RWPE2 (cell line): ENCODE data around the gene WRNIP1.

Source experiments
- ATAC-seq: fragments of 200-7000 bp; cut with Tn5 transposase; 3 replicates; pipeline ENCODE4 v1.9.1; 2021; ENCODE audit warnings: low read depth
- DNase-seq: peaks from one replicate; pipeline ENCODE4 v3.0.0-alpha.2; 2020; ENCODE audit warnings: low spot score
- H3K27ac ChIP-seq: fragments of 450-650 bp; 2 replicates; pipeline ENCODE4 v1.5.1; 2017; ENCODE audit warnings: mild to moderate bottlenecking; ENCODE audit not compliant: poor library complexity, severe bottlenecking
- H3K27me3 ChIP-seq: fragments of 250-450 bp; sonication (Bioruptor Pico); 2 replicates; pipeline ENCODE4 v1.5.1; 2021; ENCODE audit warnings: mild to moderate bottlenecking, moderate library complexity; ENCODE audit not compliant: insufficient read depth, poor library complexity, severe bottlenecking
- H3K36me3 ChIP-seq: fragments of 250-450 bp; sonication (Bioruptor Pico); 2 replicates; pipeline ENCODE4 v1.5.1; 2020; ENCODE audit warnings: low read depth, mild to moderate bottlenecking, moderate library complexity
- H3K4me1 ChIP-seq: fragments of 250-450 bp; sonication (Bioruptor Pico); 2 replicates; pipeline ENCODE4 v1.5.1; 2021; ENCODE audit warnings: mild to moderate bottlenecking, moderate library complexity; ENCODE audit not compliant: insufficient read depth, poor library complexity, severe bottlenecking
- H3K4me3 ChIP-seq: fragments of 250-450 bp; sonication (Bioruptor Pico); 2 replicates; pipeline ENCODE4 v1.5.1; 2021; ENCODE audit warnings: mild to moderate bottlenecking, moderate library complexity; ENCODE audit not compliant: severe bottlenecking
- H3K9me3 ChIP-seq: fragments of 250-450 bp; sonication (Bioruptor Pico); 2 replicates; pipeline ENCODE4 v1.5.1; 2021; ENCODE audit warnings: mild to moderate bottlenecking, moderate library complexity; ENCODE audit not compliant: severe bottlenecking
- TF ChIP-seq, protein P1 (sequence below): fragments of 450-650 bp; IDR thresholded peaks from one replicate; pipeline ENCODE4 v1.5.1; 2017; ENCODE audit warnings: mild to moderate bottlenecking, moderate library complexity; ENCODE audit not compliant: poor library complexity, severe bottlenecking

WRNIP1 gene

DNA sequence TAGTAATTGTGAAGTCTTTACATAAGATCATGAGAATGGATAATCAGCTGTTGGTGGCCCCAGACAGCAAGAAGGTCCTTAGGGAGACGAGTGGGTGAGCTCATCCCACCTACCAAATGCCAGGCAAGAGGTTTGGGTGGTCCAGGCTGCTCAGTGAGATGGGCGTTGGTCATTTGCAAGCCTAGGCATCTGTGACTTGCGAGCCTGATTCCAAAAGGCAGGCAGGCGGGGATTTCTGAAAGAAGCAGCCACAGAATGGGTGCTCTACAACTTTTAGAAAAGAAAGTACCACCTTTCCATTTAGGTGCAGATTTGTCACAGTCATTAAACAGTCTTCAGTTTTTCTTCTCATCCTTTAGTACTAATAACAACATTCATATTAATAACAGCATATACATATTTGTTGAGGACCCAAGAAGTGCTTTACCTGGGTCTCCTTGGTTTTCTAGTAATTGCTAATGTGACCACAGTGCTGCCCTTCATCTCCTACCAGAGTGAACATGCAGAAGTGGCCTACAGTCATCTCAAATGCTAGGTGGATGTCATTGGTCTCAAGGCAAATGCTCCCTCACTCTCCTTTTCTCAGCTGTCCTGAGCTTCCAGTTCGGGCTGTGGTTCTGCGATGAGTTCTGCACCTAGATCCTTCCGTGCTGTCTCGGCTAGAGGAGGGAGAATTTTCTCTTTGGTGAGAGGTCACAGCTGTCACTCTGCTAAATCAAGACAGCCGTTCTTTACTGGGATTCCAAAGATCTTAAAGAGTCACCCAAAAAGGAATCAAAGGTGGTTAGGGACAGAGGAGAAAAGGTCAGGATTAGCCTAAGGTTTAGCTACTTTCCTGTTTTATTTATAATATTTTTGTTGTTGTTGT lies 2.7 kb downstream of the WRNIP1 start:
- TF ChIP-seq, protein P1, sequence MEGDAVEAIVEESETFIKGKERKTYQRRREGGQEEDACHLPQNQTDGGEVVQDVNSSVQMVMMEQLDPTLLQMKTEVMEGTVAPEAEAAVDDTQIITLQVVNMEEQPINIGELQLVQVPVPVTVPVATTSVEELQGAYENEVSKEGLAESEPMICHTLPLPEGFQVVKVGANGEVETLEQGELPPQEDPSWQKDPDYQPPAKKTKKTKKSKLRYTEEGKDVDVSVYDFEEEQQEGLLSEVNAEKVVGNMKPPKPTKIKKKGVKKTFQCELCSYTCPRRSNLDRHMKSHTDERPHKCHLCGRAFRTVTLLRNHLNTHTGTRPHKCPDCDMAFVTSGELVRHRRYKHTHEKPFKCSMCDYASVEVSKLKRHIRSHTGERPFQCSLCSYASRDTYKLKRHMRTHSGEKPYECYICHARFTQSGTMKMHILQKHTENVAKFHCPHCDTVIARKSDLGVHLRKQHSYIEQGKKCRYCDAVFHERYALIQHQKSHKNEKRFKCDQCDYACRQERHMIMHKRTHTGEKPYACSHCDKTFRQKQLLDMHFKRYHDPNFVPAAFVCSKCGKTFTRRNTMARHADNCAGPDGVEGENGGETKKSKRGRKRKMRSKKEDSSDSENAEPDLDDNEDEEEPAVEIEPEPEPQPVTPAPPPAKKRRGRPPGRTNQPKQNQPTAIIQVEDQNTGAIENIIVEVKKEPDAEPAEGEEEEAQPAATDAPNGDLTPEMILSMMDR, result no peak
- H3K4me3 ChIP-seq, result peak overlapping the region; percentile 91
- no peak for ATAC-seq

DNA sequence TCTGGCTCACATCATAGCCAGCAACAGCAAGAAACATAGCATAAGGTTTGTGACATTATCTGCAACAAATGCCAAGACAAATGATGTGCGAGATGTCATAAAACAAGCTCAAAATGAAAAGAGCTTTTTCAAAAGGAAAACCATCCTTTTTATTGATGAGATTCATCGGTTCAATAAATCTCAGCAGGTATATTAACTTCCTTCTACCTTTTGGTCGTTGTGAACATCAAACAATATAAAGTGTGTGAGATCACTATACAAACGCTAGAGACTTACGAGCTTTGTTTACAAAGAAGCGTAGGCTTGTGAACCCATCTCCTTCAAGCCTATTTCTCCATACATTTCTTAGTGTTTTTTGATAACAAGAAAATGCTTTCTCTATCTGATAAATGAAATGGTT lies 3.5 kb downstream of the WRNIP1 start:
- H3K27me3 ChIP-seq, result no peaks in the 10 kb centered on the region
- peaks cover 60% of the 10 kb centered on the region for H3K36me3 ChIP-seq
- DNase-seq (no peak), ATAC-seq (no peak)
- H3K27ac ChIP-seq, result no peak overlapping the region
- peaks cover 13% of the 10 kb centered on the region for H3K4me1 ChIP-seq
- H3K9me3 ChIP-seq, result no peaks in the 10 kb centered on the region
- TF ChIP-seq, protein P1, result no peak
- H3K4me3 ChIP-seq, result no peak overlapping the region

More for the DNA sequence above, 2.7 kb downstream of the WRNIP1 start:
- no peaks in the 10 kb centered on the region for H3K27me3 ChIP-seq
- H3K36me3 ChIP-seq, result peaks cover 53% of the 10 kb centered on the region
- no peak for DNase-seq
- H3K27ac ChIP-seq, result no peak overlapping the region
- H3K9me3 ChIP-seq, result no peaks in the 10 kb centered on the region
- H3K4me1 ChIP-seq, result peaks cover 13% of the 10 kb centered on the region

- Histone ChIP-seq H3K36me3 (peaks cover 72% of the 10 kb centered on the region), H3K4me1 (peaks cover 13% of the 10 kb centered on the region), H3K4me3 (no peak overlapping the region), H3K27ac (no peak overlapping the region), H3K27me3 (no peaks in the 10 kb centered on the region), H3K9me3 (no peaks in the 10 kb centered on the region)
- DNase-seq, result no peak
- TF ChIP-seq, protein P1, result no peak
- no peak for ATAC-seq
These were observed 5.0 kb downstream of the WRNIP1 start for GRCh38 chr6:2770171-2770570.

DNA sequence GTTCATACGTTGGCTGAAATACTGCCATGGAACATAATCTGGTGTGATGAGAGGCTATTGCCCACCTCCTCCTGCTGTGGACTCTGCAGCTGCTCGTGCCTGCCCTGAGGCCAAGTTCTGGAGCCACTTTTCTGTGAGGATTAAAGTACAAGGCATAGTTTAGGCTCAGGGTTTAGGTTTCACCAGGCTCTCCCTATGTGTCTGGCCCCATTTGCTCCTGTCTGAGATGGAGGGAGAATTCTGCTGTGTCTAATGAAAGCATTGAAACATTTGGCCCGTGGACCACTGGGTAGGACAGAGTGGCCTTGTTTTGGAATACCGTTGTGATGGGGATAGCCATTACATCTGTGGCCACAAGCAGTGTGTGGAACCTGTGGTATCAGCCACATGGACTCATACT lies 5.9 kb downstream of the WRNIP1 start:
- no peaks in the 10 kb centered on the region for H3K27me3 ChIP-seq
- no peak for DNase-seq
- peaks cover 81% of the 10 kb centered on the region for H3K36me3 ChIP-seq
- no peak for ATAC-seq
- no peak overlapping the region for H3K4me3 ChIP-seq
- TF ChIP-seq, protein P1, result no peak
- H3K27ac ChIP-seq, result no peak overlapping the region
- H3K4me1 ChIP-seq, result peaks cover 13% of the 10 kb centered on the region
- no peaks in the 10 kb centered on the region for H3K9me3 ChIP-seq

GRCh38 chr6:2772840-2773239 lies 7.6 kb downstream of the WRNIP1 start:
- DNase-seq (no peak), ATAC-seq (no peak)
- Histone ChIP-seq H3K4me3 (no peak overlapping the region), H3K4me1 (peaks cover 13% of the 10 kb centered on the region), H3K9me3 (no peaks in the 10 kb centered on the region), H3K27ac (no peak overlapping the region), H3K36me3 (peaks cover 83% of the 10 kb centered on the region), H3K27me3 (no peaks in the 10 kb centered on the region)
- TF ChIP-seq, protein P1, result no peak
